H7 (cell line): ENCODE results near the gene SAXO1. TPM values are rescaled to one million over a fixed set of nuclear protein-coding genes. Genes with fewer than 3 reads are reported as not detected.

Experiments used
- DNase-seq: peaks from one replicate; pipeline ENCODE4 v3.0.0; 2012
- H3K27me3 ChIP-seq: 2 replicates; pipeline ENCODE4 v1.6.0; 2011; ENCODE audit warnings: mild to moderate bottlenecking, low read length; ENCODE audit not compliant: control insufficient read depth, insufficient read depth
- H3K36me3 ChIP-seq: replicated peaks from 2 replicates; pipeline ENCODE4 v1.5.1; 2011; ENCODE audit warnings: low read length; ENCODE audit not compliant: control insufficient read depth, insufficient read depth
- H3K4me3 ChIP-seq: 2 replicates; pipeline ENCODE4 v1.5.1; 2011; ENCODE audit warnings: low read depth, mild to moderate bottlenecking, control low read depth, low read length, moderate library complexity; ENCODE audit not compliant: insufficient read depth
- total RNA-seq: library from RNA; depleted of rRNA; stranded (reverse); fragments of >200 nt; shearing (Covaris generic); gene quantifications from 2 replicates; pipeline ENCODE4 v1.2.3, GENCODE V29; 2014; rRNA removed

Gene SAXO1
- total RNA-seq, 1 experiment from 2014 or later, result 0.21 TPM

GRCh38 chr9:18903450-18903849, 129.6 kb downstream of the SAXO1 start:
- H3K4me3 ChIP-seq, result no peak overlapping the region
- no peak for DNase-seq
- H3K27me3 ChIP-seq, result no peaks in the 10 kb centered on the region
- H3K36me3 ChIP-seq, result no peaks in the 10 kb centered on the region

GRCh38 chr9:18896531-18897179, 136.4 kb downstream of the SAXO1 start:
- Histone ChIP-seq H3K36me3 (no peaks in the 10 kb centered on the region), H3K27me3 (no peaks in the 10 kb centered on the region), H3K4me3 (no peak overlapping the region)
- DNase-seq, result no peak

DNA sequence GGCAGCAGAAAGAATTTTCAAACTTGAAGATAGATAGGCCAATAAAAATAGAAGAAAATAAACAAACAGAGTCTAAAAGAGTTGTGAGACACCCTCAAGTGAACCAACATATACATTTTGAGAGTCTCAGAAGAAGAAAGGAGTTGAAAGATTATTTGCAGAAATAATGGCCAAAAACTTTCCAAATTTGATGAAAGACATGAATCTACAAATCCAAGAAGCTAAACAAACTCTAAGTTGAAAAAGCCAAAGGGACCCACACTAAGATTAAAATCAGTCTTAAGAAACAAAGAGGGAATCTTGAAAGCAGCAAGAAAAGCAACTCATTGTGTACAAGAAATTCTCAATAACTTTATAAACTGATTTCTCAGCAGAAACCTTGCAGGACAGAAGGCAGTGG, 137.0 kb downstream of the SAXO1 start:
- H3K36me3 ChIP-seq, result no peaks in the 10 kb centered on the region
- no peaks in the 10 kb centered on the region for H3K27me3 ChIP-seq
- DNase-seq, result no peak

DNA sequence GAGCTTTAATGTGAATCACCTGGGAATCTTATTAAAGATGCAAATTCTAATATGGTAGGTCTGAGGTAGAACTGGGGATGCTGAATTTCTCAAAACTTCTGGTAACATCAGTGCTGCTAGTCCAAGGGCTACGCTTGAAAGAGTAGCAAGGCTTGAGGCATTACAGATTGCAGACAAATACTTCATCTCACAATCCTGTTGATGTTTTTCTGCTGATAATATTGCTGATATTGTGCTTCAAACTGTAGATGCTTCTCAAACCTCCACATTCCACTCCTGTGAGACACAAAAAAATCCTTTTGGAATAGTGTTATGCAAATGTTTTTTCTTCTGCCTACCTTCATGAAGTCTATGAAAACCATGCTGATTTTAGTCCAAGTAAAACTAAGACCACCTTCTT, 139.5 kb downstream of the SAXO1 start:
- Histone ChIP-seq H3K27me3 (no peaks in the 10 kb centered on the region), H3K36me3 (no peaks in the 10 kb centered on the region), H3K4me3 (no peak overlapping the region)
- DNase-seq, result no peak

More for the DNA sequence above, 137.0 kb downstream of the SAXO1 start:
- H3K4me3 ChIP-seq, result no peak overlapping the region

GRCh38 chr9:18893046-18893445, 140.0 kb downstream of the SAXO1 start:
- Histone ChIP-seq H3K4me3 (no peak overlapping the region), H3K27me3 (no peaks in the 10 kb centered on the region), H3K36me3 (no peaks in the 10 kb centered on the region)
- DNase-seq, result no peak

DNA sequence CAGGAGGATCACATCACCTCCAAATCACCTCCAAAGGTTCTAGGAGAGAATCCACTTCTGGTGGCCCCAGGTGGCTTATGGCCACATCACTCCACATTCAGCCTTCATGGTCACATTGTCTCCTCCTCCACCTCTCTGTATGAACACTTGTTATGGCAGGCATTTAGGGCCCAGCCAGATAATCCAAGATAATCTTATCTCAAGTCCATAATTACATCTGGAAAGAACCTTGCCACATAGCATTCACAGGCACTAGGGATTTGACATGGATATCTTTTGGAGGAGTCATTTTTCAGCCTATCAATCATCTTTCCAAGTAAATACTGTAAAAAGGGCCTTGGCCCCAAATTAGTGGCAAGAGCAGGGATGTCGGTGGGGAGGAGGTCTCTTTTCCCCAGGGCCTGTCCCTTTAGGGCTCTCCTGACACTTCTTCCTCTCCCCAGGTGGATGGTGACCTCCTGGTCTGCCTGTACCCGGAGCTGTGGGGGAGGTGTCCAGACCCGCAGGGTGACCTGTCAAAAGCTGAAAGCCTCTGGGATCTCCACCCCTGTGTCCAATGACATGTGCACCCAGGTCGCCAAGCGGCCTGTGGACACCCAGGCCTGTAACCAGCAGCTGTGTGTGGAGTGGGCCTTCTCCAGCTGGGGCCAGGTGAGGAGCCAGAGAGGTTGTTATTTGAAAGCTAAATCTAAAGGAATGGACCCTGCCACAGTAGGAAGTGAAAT, 140.9 kb downstream of the SAXO1 start:
- no peaks in the 10 kb centered on the region for H3K36me3 ChIP-seq
- no peak overlapping the region for H3K4me3 ChIP-seq
- DNase-seq, result no peak
- no peaks in the 10 kb centered on the region for H3K27me3 ChIP-seq

DNA sequence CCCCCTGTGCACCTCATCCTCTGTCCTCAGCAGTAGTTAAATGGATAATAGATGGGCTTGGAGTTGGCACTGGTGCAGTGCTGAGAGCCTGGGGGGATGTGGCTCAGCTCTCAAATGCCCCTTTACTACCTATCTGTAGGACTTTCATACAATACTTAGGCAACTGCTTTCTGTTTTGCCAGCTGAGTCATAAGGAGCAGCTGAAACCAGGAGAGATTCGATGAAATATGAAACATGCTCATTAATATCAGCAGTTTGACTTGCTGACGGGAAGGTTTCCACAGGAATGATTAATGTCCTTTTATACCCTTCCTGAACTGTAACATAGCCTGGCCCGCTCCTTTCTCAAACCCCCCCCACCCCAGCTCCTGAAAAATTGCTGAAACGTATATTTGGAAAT, 142.6 kb downstream of the SAXO1 start:
- no peaks in the 10 kb centered on the region for H3K36me3 ChIP-seq
- no peak for DNase-seq
- no peak overlapping the region for H3K4me3 ChIP-seq
- no peaks in the 10 kb centered on the region for H3K27me3 ChIP-seq

DNA sequence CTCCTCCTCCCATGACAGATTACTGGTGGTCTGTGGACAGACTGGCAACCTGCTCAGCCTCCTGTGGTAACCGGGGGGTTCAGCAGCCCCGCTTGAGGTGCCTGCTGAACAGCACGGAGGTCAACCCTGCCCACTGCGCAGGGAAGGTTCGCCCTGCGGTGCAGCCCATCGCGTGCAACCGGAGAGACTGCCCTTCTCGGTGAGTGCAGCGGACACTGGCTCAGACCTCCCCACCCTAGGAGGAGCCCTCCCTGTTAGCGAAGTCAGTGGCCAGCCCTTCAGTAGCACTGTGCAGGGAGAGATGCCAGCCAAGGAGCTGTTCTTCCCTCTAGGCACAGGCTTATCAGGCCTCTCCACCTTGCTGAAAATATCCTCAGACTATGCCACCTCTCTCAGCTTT, 143.5 kb downstream of the SAXO1 start:
- H3K4me3 ChIP-seq, result no peak overlapping the region
- no peaks in the 10 kb centered on the region for H3K27me3 ChIP-seq
- DNase-seq, result no peak
- no peaks in the 10 kb centered on the region for H3K36me3 ChIP-seq

DNA sequence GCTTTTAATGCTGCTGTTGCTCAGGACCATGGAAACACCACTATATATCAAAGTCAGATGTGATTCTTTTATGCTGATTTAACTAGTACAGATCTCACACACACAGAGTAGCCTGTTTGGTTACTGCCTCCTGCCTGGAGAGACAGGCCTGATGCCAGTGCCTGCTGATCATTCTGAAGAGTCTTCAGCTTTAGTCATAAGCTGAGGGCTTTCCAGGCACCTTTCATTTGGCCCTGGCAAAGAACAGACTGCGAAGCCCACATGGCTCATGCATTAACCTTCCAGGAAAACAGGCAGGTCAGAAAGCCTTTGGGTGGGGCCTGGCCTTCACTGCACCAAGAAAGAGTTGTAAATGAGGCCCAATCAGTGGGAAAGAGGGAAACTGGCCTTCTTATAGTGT, 144.7 kb downstream of the SAXO1 start:
- Histone ChIP-seq H3K4me3 (no peak overlapping the region), H3K36me3 (no peaks in the 10 kb centered on the region), H3K27me3 (no peaks in the 10 kb centered on the region)
- no peak for DNase-seq

GRCh38 chr9:18887546-18887945, 145.5 kb downstream of the SAXO1 start:
- H3K36me3 ChIP-seq, result no peaks in the 10 kb centered on the region
- H3K4me3 ChIP-seq, result no peak overlapping the region
- DNase-seq, result no peak
- H3K27me3 ChIP-seq, result no peaks in the 10 kb centered on the region

DNA sequence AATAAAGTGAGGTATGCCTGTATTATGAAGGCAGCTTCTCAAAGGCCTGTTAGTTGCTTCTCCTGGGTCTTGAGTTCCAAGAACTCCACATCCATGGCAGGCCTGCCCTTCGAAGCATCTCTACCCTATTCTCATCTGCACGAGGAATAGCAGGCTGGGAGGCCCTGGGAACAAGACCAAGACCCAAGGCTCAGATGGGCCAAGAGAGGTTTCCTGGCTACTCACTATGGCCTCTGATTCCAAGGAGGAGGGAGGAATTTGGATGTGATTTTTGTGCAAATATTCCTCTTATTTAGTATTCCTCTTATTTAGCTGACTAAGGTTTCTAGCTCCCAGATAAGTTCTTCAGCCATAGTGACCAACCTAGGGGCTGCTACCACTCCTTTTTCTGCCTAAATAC, 151.3 kb downstream of the SAXO1 start:
- H3K36me3 ChIP-seq, result no peaks in the 10 kb centered on the region
- no peak for DNase-seq
- no peaks in the 10 kb centered on the region for H3K27me3 ChIP-seq
- no peak overlapping the region for H3K4me3 ChIP-seq

DNA sequence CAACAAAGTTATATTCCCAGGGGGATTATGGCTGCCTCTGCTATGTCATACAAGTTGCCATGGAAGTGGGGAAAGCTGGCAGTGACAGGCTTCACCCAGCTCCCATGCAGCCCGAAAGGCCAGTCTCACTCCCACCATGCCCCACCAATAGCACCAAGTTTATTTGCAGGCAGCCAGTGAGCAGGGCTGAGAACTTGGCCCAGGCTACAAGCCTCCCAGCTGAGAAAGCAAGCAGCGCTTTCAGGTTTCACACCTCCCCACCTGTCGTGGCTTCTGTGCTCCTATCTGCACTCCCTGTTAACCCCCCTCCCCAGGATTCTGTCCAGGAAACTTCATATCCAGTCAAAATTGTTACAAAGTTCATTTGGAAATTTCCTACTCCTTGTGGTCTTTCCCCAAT, 155.0 kb downstream of the SAXO1 start:
- Histone ChIP-seq H3K36me3 (no peaks in the 10 kb centered on the region), H3K4me3 (no peak overlapping the region), H3K27me3 (no peaks in the 10 kb centered on the region)
- no peak for DNase-seq

Other genes with a start within 250 kb of the SAXO1 start
- gene RRAGA, start 16.2 kb upstream of the SAXO1 start, total RNA-seq, result 23.8 and 28.2 TPM in 2 replicates
- 36.1 and 56.1 TPM in 2 replicates for gene HAUS6, start 69.7 kb upstream of the SAXO1 start, total RNA-seq
- gene PLIN2, start 94.3 kb upstream of the SAXO1 start, total RNA-seq, result 83.5 and 95.0 TPM in 2 replicates
- gene DENND4C, start 197.5 kb upstream of the SAXO1 start, total RNA-seq, result 21.4 and 35.7 TPM in 2 replicates